HepG2 (cell line): Measurements from ENCODE around the gene FAM174C. TPM values are rescaled to one million over a fixed set of nuclear protein-coding genes. Genes with fewer than 3 reads are reported as not detected.

Source experiments
- ATF4 ChIP-seq, 2 experiments: fragments of 450-650 bp in 1 of 2; sonication (generic) in 1 of 2; formaldehyde crosslinking; IDR thresholded peaks; 2 replicates each; pipeline versions ENCODE4 v1.5.0 to v1.8.0; 2020 to 2022; ENCODE audit warnings: mild to moderate bottlenecking in 1 of 2, missing genetic modification reagents in 1 of 2
- CHD2 ChIP-seq: IDR thresholded peaks from 2 replicates; pipeline ENCODE4 v1.6.1; 2011; ENCODE audit warnings: low read depth, low read length, improper control_type of control experiment
- ELF3 ChIP-seq: IDR thresholded peaks from 2 replicates; pipeline ENCODE4 v1.6.1; 2016; ENCODE audit warnings: missing genetic modification reagents, missing compliant biosample characterization
- ETV5 ChIP-seq: IDR thresholded peaks from 2 replicates; pipeline ENCODE4 v1.6.1; 2018; ENCODE audit warnings: missing biosample characterization, missing genetic modification reagents, inconsistent platforms, borderline replicate concordance
- GABPB1 ChIP-seq: IDR thresholded peaks from 2 replicates; pipeline ENCODE4 v1.6.1; 2016; ENCODE audit warnings: mild to moderate bottlenecking, missing genetic modification reagents, moderate library complexity, missing compliant biosample characterization
- HDAC6 ChIP-seq: fragments of 200-600 bp; sonication (generic); IDR thresholded peaks from 2 replicates; pipeline ENCODE4 v1.7.0; 2017; ENCODE audit warnings: mild to moderate bottlenecking, antibody characterized with exemption, low read length, low read depth
- ISL2 ChIP-seq: sonication (generic); formaldehyde crosslinking; IDR thresholded peaks from 2 replicates; pipeline ENCODE4 v1.5.0; 2020; ENCODE audit warnings: missing genetic modification reagents
- KLF12 ChIP-seq: sonication (generic); formaldehyde crosslinking; IDR thresholded peaks from 2 replicates; pipeline ENCODE4 v1.4.0; 2020; ENCODE audit warnings: missing genetic modification reagents, borderline replicate concordance
- MATR3 ChIP-seq: sonication (generic); formaldehyde crosslinking; IDR thresholded peaks from 2 replicates; pipeline ENCODE4 v1.4.0; 2020; ENCODE audit warnings: missing genetic modification reagents
- POGZ ChIP-seq: sonication (generic); formaldehyde crosslinking; IDR thresholded peaks from 2 replicates; pipeline ENCODE4 v1.4.0; 2020; ENCODE audit warnings: mild to moderate bottlenecking, missing genetic modification reagents
- SIN3A ChIP-seq: IDR thresholded peaks from 2 replicates; pipeline ENCODE4 v1.6.1; 2011; ENCODE audit warnings: low read depth, mild to moderate bottlenecking, control low read depth, low read length, borderline replicate concordance
- SMAD1 ChIP-seq: sonication (generic); formaldehyde crosslinking; IDR thresholded peaks from 2 replicates; pipeline ENCODE4 v1.4.0; 2020; ENCODE audit warnings: missing genetic modification reagents, low read depth, mild to moderate bottlenecking, borderline replicate concordance
- SRSF1 ChIP-seq: fragments of 200-400 bp; formaldehyde crosslinking; optimal IDR thresholded peaks from 2 replicates; pipeline ENCODE3; 2017; ENCODE audit warnings: mild to moderate bottlenecking, low read depth, low read length, moderate library complexity
- TBP ChIP-seq: sonication (generic); formaldehyde crosslinking; IDR thresholded peaks from 2 replicates; pipeline ENCODE4 v1.5.0; 2020; ENCODE audit warnings: missing genetic modification reagents
- TBX2 ChIP-seq: sonication (generic); formaldehyde crosslinking; IDR thresholded peaks from 2 replicates; pipeline ENCODE4 v1.5.0; 2020; ENCODE audit warnings: missing genetic modification reagents, mild to moderate bottlenecking, borderline replicate concordance
- ZFP41 ChIP-seq: sonication (generic); formaldehyde crosslinking; IDR thresholded peaks from 2 replicates; pipeline ENCODE4 v1.4.0; 2020; ENCODE audit warnings: mild to moderate bottlenecking, missing genetic modification reagents, borderline replicate concordance
- ZMYM3 ChIP-seq: sonication (generic); formaldehyde crosslinking; IDR thresholded peaks from 2 replicates; pipeline ENCODE4 v1.5.1; 2020; ENCODE audit warnings: mild to moderate bottlenecking, missing genetic modification reagents
- ZNF138 ChIP-seq: sonication (generic); formaldehyde crosslinking; IDR thresholded peaks from 2 replicates; pipeline ENCODE4 v1.5.0; 2020; ENCODE audit warnings: mild to moderate bottlenecking, low read depth, missing genetic modification reagents
- ZNF317 ChIP-seq: sonication (generic); formaldehyde crosslinking; IDR thresholded peaks from 2 replicates; pipeline ENCODE4 v1.5.0; 2020; ENCODE audit warnings: mild to moderate bottlenecking, missing genetic modification reagents
- ZNF547 ChIP-seq: sonication (generic); formaldehyde crosslinking; IDR thresholded peaks from 2 replicates; pipeline ENCODE4 v1.5.1; 2020; ENCODE audit warnings: mild to moderate bottlenecking, missing genetic modification reagents
- ZNF558 ChIP-seq: sonication (generic); formaldehyde crosslinking; IDR thresholded peaks from 2 replicates; pipeline ENCODE4 v1.9.0; 2022; ENCODE audit warnings: mild to moderate bottlenecking, missing genetic modification reagents, borderline replicate concordance
- ZNF704 ChIP-seq: sonication (generic); formaldehyde crosslinking; IDR thresholded peaks from 2 replicates; pipeline ENCODE4 v1.8.1; 2023; ENCODE audit warnings: mild to moderate bottlenecking, inconsistent platforms, moderate library complexity, missing genetic modification reagents, borderline replicate concordance
- polyA plus RNA-seq, 8 experiments: library from polyadenylated mRNA; depleted of rRNA in 3 of 8; stranded (reverse) in 7 of 8; unstranded in 1 of 8; fragments of >200 nt; fragmentation: Illumina TruSeq in 4 of 8; extraction: Trizol in 4 of 8; gene quantifications; 2 replicates each; pipeline versions ENCODE4 v1.2.1 to v1.2.3, GENCODE V29; 2011 to 2016; ENCODE audit warnings: low read depth in 4 of 8, missing spikeins in 1 of 8, mixed read lengths in 1 of 8; ENCODE audit not compliant: insufficient read depth in 1 of 8
- total RNA-seq, 5 experiments: library from RNA; depleted of rRNA; stranded (reverse); fragments of >200 nt; fragmentation: Illumina TruSeq; extraction: Trizol; gene quantifications; 2 replicates each; pipeline ENCODE4 v1.2.3, GENCODE V29; 2016; ENCODE audit warnings: low read depth in 1 of 5
- TF ChIP-seq, protein P1 (sequence below): sonication (generic); formaldehyde crosslinking; IDR thresholded peaks from 2 replicates; pipeline ENCODE4 v1.4.0; 2020; ENCODE audit warnings: missing genetic modification reagents
- TF ChIP-seq, protein P2 (sequence below): sonication (generic); formaldehyde crosslinking; IDR thresholded peaks from 2 replicates; pipeline ENCODE4 v1.8.0; 2023; ENCODE audit warnings: mild to moderate bottlenecking, missing genetic modification reagents
- TF ChIP-seq, protein P3 (sequence below): sonication (generic); formaldehyde crosslinking; IDR thresholded peaks from 2 replicates; pipeline ENCODE4 v1.4.0; 2020; ENCODE audit warnings: mild to moderate bottlenecking, missing genetic modification reagents

The FAM174C gene
- total and polyA plus RNA-seq, 2 of the 13 experiments (the other 11 are each of a cell fraction or from before 2014, with no cell fraction given): 19.5 to 31.3 TPM

DNA sequence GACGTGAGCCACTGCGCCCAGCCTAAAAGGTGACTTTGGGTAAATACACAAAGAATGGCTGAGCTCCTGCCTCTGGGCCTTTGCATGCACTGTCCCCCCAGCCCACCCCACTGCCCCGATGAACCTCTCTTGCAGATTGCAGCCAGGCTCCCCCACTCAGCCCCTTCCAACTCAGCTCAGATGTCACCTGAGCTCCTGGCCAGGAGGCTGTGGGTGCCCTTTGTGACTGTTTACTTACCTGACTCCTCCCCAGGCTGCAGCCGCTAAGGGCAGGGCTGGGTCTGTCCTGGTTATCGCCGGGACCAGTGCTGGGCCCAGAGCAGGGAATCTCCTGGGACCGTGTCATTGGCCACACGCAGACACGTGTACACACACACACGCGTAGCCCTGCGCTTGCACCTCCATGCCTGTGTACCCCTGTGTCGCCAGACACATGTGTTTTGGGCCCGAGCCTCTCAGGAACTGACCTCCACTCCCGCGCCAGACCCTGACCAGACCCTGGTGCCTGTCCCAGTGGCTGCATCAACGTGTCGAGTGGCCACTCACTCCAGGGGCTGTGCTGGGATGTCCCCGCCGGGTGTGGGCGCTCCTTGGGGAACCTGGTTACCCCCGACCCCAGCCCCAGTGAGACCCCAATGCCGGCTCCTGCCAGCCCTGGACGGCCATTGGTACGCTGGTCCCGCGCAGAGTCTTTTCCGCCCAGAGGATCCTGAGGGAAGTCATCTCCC lies 29.0 kb downstream of the FAM174C start (continued):
- TF ChIP-seq ZNF704 (CRISPR knock-in tag): no peak
- no peak for TF ChIP-seq KLF12 (CRISPR knock-in tag)
- TF ChIP-seq MATR3 (CRISPR knock-in tag): 0 out of 2 replicates have a peak, but pooled peaks have one; percentile 58
- TF ChIP-seq, protein P1, sequence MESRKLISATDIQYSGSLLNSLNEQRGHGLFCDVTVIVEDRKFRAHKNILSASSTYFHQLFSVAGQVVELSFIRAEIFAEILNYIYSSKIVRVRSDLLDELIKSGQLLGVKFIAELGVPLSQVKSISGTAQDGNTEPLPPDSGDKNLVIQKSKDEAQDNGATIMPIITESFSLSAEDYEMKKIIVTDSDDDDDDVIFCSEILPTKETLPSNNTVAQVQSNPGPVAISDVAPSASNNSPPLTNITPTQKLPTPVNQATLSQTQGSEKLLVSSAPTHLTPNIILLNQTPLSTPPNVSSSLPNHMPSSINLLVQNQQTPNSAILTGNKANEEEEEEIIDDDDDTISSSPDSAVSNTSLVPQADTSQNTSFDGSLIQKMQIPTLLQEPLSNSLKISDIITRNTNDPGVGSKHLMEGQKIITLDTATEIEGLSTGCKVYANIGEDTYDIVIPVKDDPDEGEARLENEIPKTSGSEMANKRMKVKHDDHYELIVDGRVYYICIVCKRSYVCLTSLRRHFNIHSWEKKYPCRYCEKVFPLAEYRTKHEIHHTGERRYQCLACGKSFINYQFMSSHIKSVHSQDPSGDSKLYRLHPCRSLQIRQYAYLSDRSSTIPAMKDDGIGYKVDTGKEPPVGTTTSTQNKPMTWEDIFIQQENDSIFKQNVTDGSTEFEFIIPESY (CRISPR knock-in tag): peak; percentile 33; the same call in 1 of the 2 replicates
- no peak for TF ChIP-seq ZFP41
- peak; percentile 67; the same call in 1 of the 2 replicates for TF ChIP-seq TBX2
- no peak for TF ChIP-seq ZNF317
- TF ChIP-seq SRSF1: no peak
- TF ChIP-seq HDAC6: no peak
- TF ChIP-seq CHD2: no peak
- TF ChIP-seq POGZ (CRISPR knock-in tag): no peak
- TF ChIP-seq ZNF558 (CRISPR knock-in tag): no peak
- TF ChIP-seq ETV5 (CRISPR knock-in tag): no peak; the same call in 1 of the 2 replicates
- peak; percentile 24; the same call in 1 of the 2 replicates for TF ChIP-seq ELF3 (CRISPR knock-in tag)
- no peak for TF ChIP-seq ATF4 (CRISPR knock-in tag; IDR thresholded peaks at IDR 0.05)
- 0 out of 2 replicates have a peak, but pooled peaks have one; percentile 21 for TF ChIP-seq ISL2
- TF ChIP-seq, protein P2, sequence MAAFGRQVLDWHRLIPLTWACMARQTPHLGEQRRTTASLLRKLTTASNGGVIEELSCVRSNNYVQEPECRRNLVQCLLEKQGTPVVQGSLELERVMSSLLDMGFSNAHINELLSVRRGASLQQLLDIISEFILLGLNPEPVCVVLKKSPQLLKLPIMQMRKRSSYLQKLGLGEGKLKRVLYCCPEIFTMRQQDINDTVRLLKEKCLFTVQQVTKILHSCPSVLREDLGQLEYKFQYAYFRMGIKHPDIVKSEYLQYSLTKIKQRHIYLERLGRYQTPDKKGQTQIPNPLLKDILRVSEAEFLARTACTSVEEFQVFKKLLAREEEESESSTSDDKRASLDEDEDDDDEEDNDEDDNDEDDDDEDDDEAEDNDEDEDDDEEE: no peak
- TF ChIP-seq, protein P3, sequence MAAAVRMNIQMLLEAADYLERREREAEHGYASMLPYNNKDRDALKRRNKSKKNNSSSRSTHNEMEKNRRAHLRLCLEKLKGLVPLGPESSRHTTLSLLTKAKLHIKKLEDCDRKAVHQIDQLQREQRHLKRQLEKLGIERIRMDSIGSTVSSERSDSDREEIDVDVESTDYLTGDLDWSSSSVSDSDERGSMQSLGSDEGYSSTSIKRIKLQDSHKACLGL (CRISPR knock-in tag): no peak
- TF ChIP-seq ZNF138 (CRISPR knock-in tag): no peak
- TF ChIP-seq ZNF547: no peak; the same call in 1 of the 2 replicates
- no peak for TF ChIP-seq SMAD1
- peak; percentile 84 for TF ChIP-seq ZMYM3 (CRISPR knock-in tag)
- TF ChIP-seq SIN3A: no peak
- TF ChIP-seq TBP: no peak
- peak; percentile 41; the same call in 1 of the 2 replicates for TF ChIP-seq GABPB1 (CRISPR knock-in tag)
